Right lobe of liver (tissue), 6 donors: ENCODE measurements around the gene TPM1. TPM values are rescaled to one million over a fixed set of nuclear protein-coding genes. Genes with fewer than 3 reads are reported as not detected.

Experiments used
- ATAC-seq, 4 donors: fragments of 200-7000 bp; cut with Tn5 transposase; one replicate each; pipeline ENCODE4 v1.9.1; 2020; ENCODE audit warnings: mild to moderate bottlenecking in 4 of 4, moderate library complexity in 4 of 4
- DNase-seq, 3 donors: peaks; one replicate each; pipeline ENCODE4 v3.0.0-alpha.2; 2020
- H3K27ac ChIP-seq, 3 donors: fragments of 200-600 bp; one replicate each; pipeline ENCODE4 v1.8.0; 2022
- H3K27me3 ChIP-seq, 2 donors: fragments of 200-600 bp; one replicate each; pipeline ENCODE4 v1.8.0; 2022
- H3K36me3 ChIP-seq, 4 donors: fragments of 200-600 bp; sonication (generic) in 1 of 4; one replicate each; pipeline versions ENCODE4 v1.5.1 to v1.8.0; 2017 to 2022; ENCODE audit warnings: control low read depth in 1 of 4
- H3K4me1 ChIP-seq, 4 donors: fragments of 200-600 bp; sonication (generic) in 1 of 4; one replicate each; pipeline versions ENCODE4 v1.5.1 to v1.8.0; 2017 to 2022; ENCODE audit warnings: control low read depth in 1 of 4
- H3K4me3 ChIP-seq, 3 donors: fragments of 200-600 bp; one replicate each; pipeline ENCODE4 v1.8.0; 2022
- H3K9me3 ChIP-seq, 4 donors: fragments of 200-600 bp; sonication (generic) in 1 of 4; one replicate each; pipeline versions ENCODE4 v1.5.1 to v1.8.0; 2017 to 2022; ENCODE audit warnings: control low read depth in 1 of 4
- POLR2A ChIP-seq: fragments of 450-650 bp; IDR thresholded peaks from one replicate; pipeline ENCODE4 v1.6.1; 2017; ENCODE audit warnings: antibody characterized with exemption, mild to moderate bottlenecking
- WGBS: methylation state at CpG from one replicate; pipeline ENCODE4 v1.1.6; 2018; ENCODE audit warnings: low coverage, low lambda C conversion rate; ENCODE audit not compliant: insufficient coverage; ENCODE audit errors: missing lambda C conversion rate; 5-methylcytosine and 5-hydroxymethylcytosine counted together
- intact Hi-C, 2 donors: fragments of 100-400 bp; cut with DNase I; formaldehyde crosslinking; loops; one replicate each; pipeline versions ENCODE4 v1.11.2 to v1.14.1; 2022
- total RNA-seq, 6 experiments: library from RNA; depleted of rRNA in 2 of 6; stranded (reverse); fragments of >200 nt in 2 of 6; fragmentation: NEBNext Ultra II Directional in 3 of 6; extraction: Animal tissue kit (Norgen Biotek cat#: 25700) in 3 of 6; gene quantifications; one replicate each; pipeline versions ENCODE4 v1.1.0 to v1.2.4, GENCODE V29; 2016 to 2023
- TF ChIP-seq, protein P1 (sequence below), 4 donors: fragments of 200-600 bp in 3 of 4; fragments of 450-650 bp in 1 of 4; IDR thresholded peaks; one replicate each; pipeline versions ENCODE4 v1.5.1 to v1.8.0; 2016 to 2022; ENCODE audit warnings: antibody characterized with exemption in 4 of 4, mild to moderate bottlenecking in 2 of 4
- donor health status: DM: no; HTN: yes; CAD: no.
- donor health status: DM: no; HTN: no; CAD: no.
- donor health status: DM: no; HTN: no; CAD: no.
- donor health status: DM: no; HTN: yes; CAD: no.
- donor health status: DM: no; HTN: yes; CAD: no.

Gene TPM1
- total RNA-seq, 6 experiments from 2014 or later = 44.3 to 180 (median 91.6) TPM

DNA sequence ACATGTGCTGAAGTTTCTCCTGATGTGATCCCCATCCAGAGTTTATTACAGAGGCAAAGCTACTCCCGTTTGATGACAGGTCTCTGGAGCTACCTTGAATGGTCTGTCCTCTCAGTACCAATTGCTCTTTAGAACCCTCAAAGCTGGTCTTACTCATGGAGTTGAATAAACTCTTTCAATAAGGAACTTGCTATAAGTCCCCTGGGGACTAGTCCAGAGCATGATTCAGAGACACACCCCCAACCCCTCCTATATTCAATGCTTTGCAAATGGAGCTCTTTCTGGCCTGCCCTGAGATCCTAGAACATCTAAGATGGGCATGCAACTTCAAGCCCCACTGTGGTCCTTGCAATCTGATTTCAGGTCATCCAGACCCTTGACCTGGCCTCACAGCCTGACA, 23.9 kb upstream of the TPM1 start:
- intact Hi-C loops = no loop called here
- TF ChIP-seq, protein P1, sequence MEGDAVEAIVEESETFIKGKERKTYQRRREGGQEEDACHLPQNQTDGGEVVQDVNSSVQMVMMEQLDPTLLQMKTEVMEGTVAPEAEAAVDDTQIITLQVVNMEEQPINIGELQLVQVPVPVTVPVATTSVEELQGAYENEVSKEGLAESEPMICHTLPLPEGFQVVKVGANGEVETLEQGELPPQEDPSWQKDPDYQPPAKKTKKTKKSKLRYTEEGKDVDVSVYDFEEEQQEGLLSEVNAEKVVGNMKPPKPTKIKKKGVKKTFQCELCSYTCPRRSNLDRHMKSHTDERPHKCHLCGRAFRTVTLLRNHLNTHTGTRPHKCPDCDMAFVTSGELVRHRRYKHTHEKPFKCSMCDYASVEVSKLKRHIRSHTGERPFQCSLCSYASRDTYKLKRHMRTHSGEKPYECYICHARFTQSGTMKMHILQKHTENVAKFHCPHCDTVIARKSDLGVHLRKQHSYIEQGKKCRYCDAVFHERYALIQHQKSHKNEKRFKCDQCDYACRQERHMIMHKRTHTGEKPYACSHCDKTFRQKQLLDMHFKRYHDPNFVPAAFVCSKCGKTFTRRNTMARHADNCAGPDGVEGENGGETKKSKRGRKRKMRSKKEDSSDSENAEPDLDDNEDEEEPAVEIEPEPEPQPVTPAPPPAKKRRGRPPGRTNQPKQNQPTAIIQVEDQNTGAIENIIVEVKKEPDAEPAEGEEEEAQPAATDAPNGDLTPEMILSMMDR (IDR thresholded peaks at IDR 0.05) = no peak
- no peak for TF ChIP-seq POLR2A
- ATAC-seq (no peak), DNase-seq (no peak)
- H3K9me3 ChIP-seq = no peaks in the 10 kb centered on the region
- H3K36me3 ChIP-seq = no peaks in the 10 kb centered on the region
- H3K4me1 ChIP-seq = peaks cover 0 to 20% (median 6%) of the 10 kb centered on the region in 4 donors
- 100% methylated on average over 1 of the region's 1 CpG for WGBS
- no peak overlapping the region for H3K4me3 ChIP-seq
- no peaks in the 10 kb centered on the region for H3K27me3 ChIP-seq
- H3K27ac ChIP-seq = no peak overlapping the region

DNA sequence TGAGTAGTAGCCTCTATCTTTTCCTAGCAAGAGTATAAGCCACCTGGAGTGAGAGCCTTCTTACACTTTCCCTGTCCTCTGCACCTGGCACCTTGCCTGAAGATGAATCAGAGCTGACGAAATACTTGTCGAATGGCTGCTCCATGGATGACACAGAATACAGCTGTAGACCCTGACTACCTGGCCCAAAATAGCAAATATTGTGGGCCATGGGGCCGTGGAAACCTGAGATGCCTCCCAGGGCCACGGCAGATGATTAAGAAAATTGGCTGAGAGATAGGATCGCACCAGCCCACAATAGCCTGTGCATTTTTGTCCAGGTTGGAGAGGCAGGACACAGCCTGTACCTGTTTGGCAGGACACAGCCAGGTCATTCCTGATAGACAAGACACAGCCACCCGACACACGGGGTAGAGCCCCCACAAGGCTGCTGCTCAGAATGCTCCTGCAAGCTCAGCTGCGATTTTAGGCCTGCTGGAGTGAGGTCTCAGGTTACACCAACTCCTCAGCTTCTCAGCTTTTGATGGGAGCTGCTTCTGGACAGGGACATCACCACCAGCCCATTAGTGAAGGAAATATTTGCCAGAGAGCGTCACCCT, 22.9 kb upstream of the TPM1 start:
- H3K27me3 ChIP-seq = no peaks in the 10 kb centered on the region
- 42% methylated on average over 5 of the region's 9 CpGs for WGBS
- peaks cover 0 to 20% (median 6%) of the 10 kb centered on the region in 4 donors for H3K4me1 ChIP-seq
- DNase-seq (peak in 1 of 3 donors; percentile 52), ATAC-seq (peak in 3 of 4 donors; percentile 36 to 70 (median 56))
- intact Hi-C loops = no loop called here
- H3K36me3 ChIP-seq = no peaks in the 10 kb centered on the region
- H3K4me3 ChIP-seq = no peak overlapping the region
- no peak for TF ChIP-seq POLR2A
- TF ChIP-seq, protein P1 (IDR thresholded peaks at IDR 0.05) = no peak
- H3K27ac ChIP-seq = no peak overlapping the region
- H3K9me3 ChIP-seq = no peaks in the 10 kb centered on the region

DNA sequence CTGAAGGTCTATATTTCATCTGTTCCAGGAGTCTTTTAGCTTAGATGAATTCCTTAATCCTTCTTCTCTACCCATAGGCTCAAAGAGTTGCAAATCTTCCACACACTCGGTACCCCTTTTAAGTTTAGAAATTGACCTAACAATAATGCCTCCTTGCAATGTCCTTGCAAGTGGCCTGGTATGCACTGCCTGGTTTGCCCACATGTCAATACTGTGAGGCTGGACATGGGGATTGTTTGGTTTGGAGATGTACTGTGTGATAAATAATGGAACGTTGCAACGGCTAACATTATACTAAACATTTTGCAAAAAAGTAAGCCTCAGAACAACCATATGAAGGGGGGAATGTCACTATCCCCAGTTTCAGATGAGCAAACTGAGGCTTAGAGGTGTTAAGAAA, 22.4 kb upstream of the TPM1 start:
- TF ChIP-seq, protein P1 (IDR thresholded peaks at IDR 0.05) = no peak
- TF ChIP-seq POLR2A = no peak
- Histone ChIP-seq H3K4me1 (peaks cover 0 to 16% (median 6%) of the 10 kb centered on the region in 4 donors), H3K4me3 (no peak overlapping the region), H3K27ac (no peak overlapping the region), H3K36me3 (no peaks in the 10 kb centered on the region), H3K9me3 (no peaks in the 10 kb centered on the region), H3K27me3 (no peaks in the 10 kb centered on the region)
- DNase-seq = no peak
- peak in 2 of 4 donors; percentile 7 to 18 for ATAC-seq
- intact Hi-C loops = no loop called here
- 33% methylated on average over 3 of the region's 3 CpGs for WGBS

DNA sequence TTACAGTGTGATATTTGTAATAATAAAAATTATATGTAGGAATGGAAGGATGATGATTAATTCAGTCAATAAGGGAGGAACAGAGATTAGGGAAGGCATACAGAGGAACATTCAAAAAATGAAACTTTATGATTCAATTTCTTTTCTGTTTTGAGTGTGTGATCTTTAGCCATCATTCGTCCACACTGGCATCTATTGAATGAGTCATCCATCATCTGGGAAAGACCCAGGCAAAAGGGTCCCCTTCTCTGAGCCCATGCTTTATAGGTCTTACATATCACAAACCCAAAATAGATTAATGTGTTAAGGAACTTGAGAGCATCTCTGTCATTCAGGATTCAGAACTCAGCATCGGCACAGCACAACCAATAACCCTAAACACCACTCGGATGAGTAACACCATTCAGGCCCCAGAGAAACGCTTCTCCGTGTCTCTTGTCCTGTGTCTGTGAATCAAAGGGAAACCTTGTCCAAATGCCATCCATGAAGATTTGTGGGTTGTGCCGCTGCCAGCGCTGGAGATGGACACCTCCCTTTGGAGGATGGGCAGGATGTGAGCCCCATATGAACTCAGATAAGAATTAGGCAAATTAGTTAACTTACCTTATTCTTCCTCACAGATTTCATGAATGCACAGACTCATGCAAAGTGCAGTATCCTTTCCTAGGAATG, 21.7 kb upstream of the TPM1 start:
- H3K27ac ChIP-seq = no peak overlapping the region
- no peak for TF ChIP-seq POLR2A
- TF ChIP-seq, protein P1 (IDR thresholded peaks at IDR 0.05) = no peak
- no peaks in the 10 kb centered on the region for H3K27me3 ChIP-seq
- 51% methylated on average over 5 of the region's 7 CpGs for WGBS
- ATAC-seq = no peak
- H3K9me3 ChIP-seq = no peaks in the 10 kb centered on the region
- DNase-seq = no peak
- no peak overlapping the region for H3K4me3 ChIP-seq
- H3K36me3 ChIP-seq = no peaks in the 10 kb centered on the region
- peaks cover 0 to 9% (median 2%) of the 10 kb centered on the region in 4 donors for H3K4me1 ChIP-seq
- intact Hi-C loops = no loop called here
